Activated T-cell treated with anti-CD3 and anti-CD28 coated beads, Interleukin-2, amount 50 U/mL, for 48 hours (primary cell): ENCODE measurements around the gene DUSP18.
A peak's percentile ranks its signal among the peaks of the same experiment; 100 is the strongest.
"Not testable (repeated sequence)": the region's sequence is repeated elsewhere in the genome, so short reads cannot be mapped to it uniquely, and the experiment has no call there.

Experiments
- DNase-seq, 2 experiments: peaks; one replicate each; pipeline ENCODE4 v3.0.0-alpha.2; 2020

Gene DUSP18

GRCh38 chr22:30636226-30637077 is 31.2 kb downstream of the DUSP18 start:
- peak in 1 of 2 experiments; percentile 45 for DNase-seq

GRCh38 chr22:30635273-30636225 is 32.1 kb downstream of the DUSP18 start, which contains the start of gene SLC35E4:
Gene SLC35E4, plus strand, starts transcription at chr22:30635781. Its CDS starts 670 bp downstream, at chr22:30636451.
- peak; percentile 97 for DNase-seq

- peak; percentile 93 to 94 for DNase-seq
These were observed 33.0 kb downstream of the DUSP18 start for GRCh38 chr22:30634471-30635233.

- not testable (repeated sequence) for DNase-seq
These were observed 36.2 kb downstream of the DUSP18 start for GRCh38 chr22:30631469-30631868.

GRCh38 chr22:30628491-30628890 is 39.2 kb downstream of the DUSP18 start:
- no peak for DNase-seq

- no peak for DNase-seq
These were observed 40.2 kb downstream of the DUSP18 start for GRCh38 chr22:30627471-30627870.

- DNase-seq, result no peak
These were observed 41.3 kb downstream of the DUSP18 start for GRCh38 chr22:30626413-30626812.

- DNase-seq, result not testable (repeated sequence)
These were observed 47.8 kb downstream of the DUSP18 start for GRCh38 chr22:30619909-30620308.

GRCh38 chr22:30617819-30618218 is 49.9 kb downstream of the DUSP18 start:
- no peak for DNase-seq

- no peak for DNase-seq
These were observed 52.1 kb downstream of the DUSP18 start for GRCh38 chr22:30615543-30615954.

- DNase-seq, result no peak
These were observed 52.8 kb downstream of the DUSP18 start for GRCh38 chr22:30614879-30615278.

GRCh38 chr22:30614268-30614667 is 53.4 kb downstream of the DUSP18 start:
- no peak for DNase-seq

GRCh38 chr22:30612789-30613188 is 54.9 kb downstream of the DUSP18 start:
- no peak for DNase-seq
